Airway epithelial cell (primary cell): ENCODE data around the gene CES5A. TPM values are rescaled to one million over a fixed set of nuclear protein-coding genes. Genes with fewer than 3 reads are reported as not detected.

ENCODE experiments used
- total RNA-seq: library from RNA; depleted of rRNA; stranded (reverse); fragments of >200 nt; gene quantifications from 2 replicates; pipeline ENCODE4 v1.2.3, GENCODE V29; 2015

Gene CES5A, protein sequence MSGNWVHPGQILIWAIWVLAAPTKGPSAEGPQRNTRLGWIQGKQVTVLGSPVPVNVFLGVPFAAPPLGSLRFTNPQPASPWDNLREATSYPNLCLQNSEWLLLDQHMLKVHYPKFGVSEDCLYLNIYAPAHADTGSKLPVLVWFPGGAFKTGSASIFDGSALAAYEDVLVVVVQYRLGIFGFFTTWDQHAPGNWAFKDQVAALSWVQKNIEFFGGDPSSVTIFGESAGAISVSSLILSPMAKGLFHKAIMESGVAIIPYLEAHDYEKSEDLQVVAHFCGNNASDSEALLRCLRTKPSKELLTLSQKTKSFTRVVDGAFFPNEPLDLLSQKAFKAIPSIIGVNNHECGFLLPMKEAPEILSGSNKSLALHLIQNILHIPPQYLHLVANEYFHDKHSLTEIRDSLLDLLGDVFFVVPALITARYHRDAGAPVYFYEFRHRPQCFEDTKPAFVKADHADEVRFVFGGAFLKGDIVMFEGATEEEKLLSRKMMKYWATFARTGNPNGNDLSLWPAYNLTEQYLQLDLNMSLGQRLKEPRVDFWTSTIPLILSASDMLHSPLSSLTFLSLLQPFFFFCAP
- not detected in 2 replicates for total RNA-seq

DNA sequence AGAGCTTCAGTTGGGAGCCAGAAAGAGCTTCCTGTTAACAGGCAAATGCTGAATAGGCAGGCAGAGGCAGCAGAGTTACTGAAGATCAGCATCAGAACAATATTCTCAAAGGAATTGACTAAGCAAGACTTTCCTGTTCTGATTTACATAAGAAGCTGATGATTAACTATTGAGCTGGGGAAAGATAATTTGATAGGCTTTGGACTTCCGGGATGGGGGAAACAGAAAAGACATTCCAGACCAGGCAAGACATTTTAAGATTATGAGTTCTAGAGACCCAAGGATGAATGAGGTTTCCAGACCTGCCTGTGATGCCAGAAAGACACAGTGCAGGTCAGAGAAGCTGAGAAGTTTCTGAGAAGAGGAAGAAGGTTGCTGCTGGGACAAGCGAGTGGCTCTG lies at the start of gene CES5A:
Gene CES5A, minus strand, starts transcription at position 101 of the 400 bp plus-strand sequence. CDS start 152 bp downstream, outside the sequence.

DNA sequence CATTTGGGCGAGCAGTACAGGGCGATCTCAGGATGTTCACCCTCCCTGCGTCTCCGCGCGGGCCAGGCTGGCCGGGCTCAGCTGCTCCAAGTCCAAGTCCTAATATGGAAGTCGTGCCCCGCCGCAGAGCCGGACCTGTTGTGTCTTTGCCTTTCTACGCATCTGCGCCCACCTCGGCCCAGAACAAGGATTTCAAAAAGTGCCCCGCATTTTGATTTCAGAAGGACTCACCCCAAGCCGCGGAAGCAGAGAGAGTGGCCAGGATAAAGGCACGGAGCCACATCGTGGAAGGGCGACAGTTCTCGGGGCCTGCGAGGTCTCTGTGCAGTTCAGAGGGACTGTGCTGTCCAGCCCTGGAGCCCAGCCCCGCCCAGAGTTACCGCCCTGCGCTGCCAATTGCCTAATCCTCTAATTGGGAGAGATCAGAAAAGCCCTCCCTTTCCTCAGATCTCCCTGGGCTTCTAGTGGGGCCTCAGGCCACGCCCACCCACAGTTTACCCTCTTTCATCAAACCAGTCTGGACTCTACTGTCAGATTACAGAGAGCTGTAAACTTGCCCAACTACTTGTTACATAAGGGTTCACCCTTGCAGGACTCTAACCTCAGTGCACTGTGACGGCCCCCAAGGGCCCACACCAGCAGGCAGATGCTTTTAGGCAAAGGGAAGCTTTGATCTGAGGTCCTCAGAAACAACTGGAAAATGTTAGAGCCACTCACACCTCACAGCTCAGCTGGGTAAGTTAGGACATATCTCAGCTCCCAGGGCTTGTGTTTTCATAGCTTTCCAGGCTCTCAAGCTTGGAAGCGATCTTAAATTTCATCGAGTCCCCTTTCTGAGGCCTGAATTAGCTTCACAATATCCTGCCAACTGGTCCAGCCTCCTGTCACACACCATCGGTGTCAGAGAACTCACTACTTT lies 42.1 kb downstream of the CES5A start, which contains the start of gene CES1:
Gene CES1, minus strand, starts transcription at position 324 of the 919 bp plus-strand sequence. Its CDS starts 41 bp downstream, at position 283.

Other genes starting within 250 kb of the CES5A start
- gene SLC6A2, start 219.4 kb downstream of the CES5A start, total RNA-seq, result 0.07 and 0.23 TPM in 2 replicates
- not detected in 2 replicates for gene CES1, start 42.3 kb downstream of the CES5A start, total RNA-seq